Transverse colon (tissue), 4 donors: ENCODE results near the gene SRPK2.

ENCODE experiments used
- CTCF ChIP-seq, 5 experiments: fragments of 200-600 bp in 3 of 5; fragments of 450-650 bp in 2 of 5; sonication (generic) in 3 of 5; IDR thresholded peaks; 1 replicate in 2 of 5; 2 replicates in 3 of 5; pipeline ENCODE4 v1.5.1; 2016 to 2017; ENCODE audit warnings: antibody characterized with exemption in 5 of 5, inconsistent platforms in 3 of 5, mild to moderate bottlenecking in 2 of 5, moderate library complexity in 1 of 5
- EP300 ChIP-seq: sonication (generic); formaldehyde crosslinking; IDR thresholded peaks from one replicate; pipeline ENCODE4 v1.6.1; 2017; ENCODE audit warnings: antibody characterized with exemption, low read depth
- POLR2AphosphoS5 ChIP-seq, 3 donors: sonication (generic); formaldehyde crosslinking; IDR thresholded peaks; one replicate each; pipeline ENCODE4 v1.6.1; 2016; ENCODE audit warnings: antibody characterized with exemption in 3 of 3

GRCh38 chr7:105127179-105127578 lies 261.5 kb downstream of the SRPK2 start:
- TF ChIP-seq CTCF (IDR thresholded peaks at IDR 0.05) (no peak), EP300 (no peak), POLR2AphosphoS5 (IDR thresholded peaks at IDR 0.05) (no peak)
